H1 (cell line): Measurements from ENCODE around the gene ADGRB3.

ENCODE experiments used
- ATF3 ChIP-seq: IDR thresholded peaks from 2 replicates; pipeline ENCODE4 v1.6.1; 2011; ENCODE audit warnings: low read depth, mild to moderate bottlenecking, low read length; ENCODE audit not compliant: insufficient read depth
- BRCA1 ChIP-seq: IDR thresholded peaks from 2 replicates; pipeline ENCODE4 v1.6.1; 2012; ENCODE audit warnings: low read depth, low read length, improper control_type of control experiment
- CEBPB ChIP-seq: IDR thresholded peaks from 2 replicates; pipeline ENCODE4 v1.6.1; 2012; ENCODE audit warnings: low read depth, low read length
- CREB1 ChIP-seq: IDR thresholded peaks from 2 replicates; pipeline ENCODE4 v1.6.1; 2012; ENCODE audit warnings: inconsistent platforms
- CTBP2 ChIP-seq: IDR thresholded peaks from 2 replicates; pipeline ENCODE4 v1.7.0; 2011; ENCODE audit warnings: borderline replicate concordance, mild to moderate bottlenecking, moderate library complexity, mixed read lengths, low read length; ENCODE audit not compliant: insufficient read depth, insufficient read length
- CTCF ChIP-seq, 3 experiments: IDR thresholded peaks; 1 replicate in 2 of 3; 2 replicates in 1 of 3; pipeline versions ENCODE4 v1.5.1 to v1.6.1; 2011; ENCODE audit warnings: low read length in 3 of 3, mild to moderate bottlenecking in 3 of 3, inconsistent platforms in 2 of 3, low read depth in 1 of 3, moderate library complexity in 1 of 3; ENCODE audit not compliant: insufficient read depth in 1 of 3; ENCODE audit errors: control extremely low read depth in 1 of 3
- GABPA ChIP-seq: IDR thresholded peaks from 2 replicates; pipeline ENCODE4 v1.6.1; 2011; ENCODE audit warnings: mild to moderate bottlenecking, low read length, moderate library complexity, borderline replicate concordance; ENCODE audit not compliant: insufficient read depth
- KDM5A ChIP-seq: fragments of 200-600 bp; IDR thresholded peaks from 2 replicates; pipeline ENCODE4 v1.7.1; 2012; ENCODE audit warnings: mild to moderate bottlenecking, low read length, inconsistent platforms, mixed read lengths
- MAFK ChIP-seq: IDR thresholded peaks from 2 replicates; pipeline ENCODE4 v1.6.1; 2012; ENCODE audit warnings: low read depth, mild to moderate bottlenecking, improper control_type of control experiment, low read length
- POLR2AphosphoS5 ChIP-seq: IDR thresholded peaks from 2 replicates; pipeline ENCODE4 v1.6.1; 2011; ENCODE audit warnings: low read depth, low read length
- RBBP5 ChIP-seq: IDR thresholded peaks from 2 replicates; pipeline ENCODE4 v1.7.1; 2012; ENCODE audit warnings: low read depth, mild to moderate bottlenecking, inconsistent platforms, low read length, moderate library complexity, borderline replicate concordance
- SP1 ChIP-seq: IDR thresholded peaks from 2 replicates; pipeline ENCODE4 v1.6.1; 2011; ENCODE audit warnings: low read depth, low read length
- TEAD4 ChIP-seq: IDR thresholded peaks from 2 replicates; pipeline ENCODE4 v1.6.1; 2012; ENCODE audit warnings: low read depth, low read length, inconsistent platforms, mixed read lengths

GRCh38 chr6:68738039-68738438 is 103.0 kb downstream of the ADGRB3 start:
- no peak for TF ChIP-seq MAFK
- no peak for TF ChIP-seq POLR2AphosphoS5
- no peak for TF ChIP-seq ATF3
- TF ChIP-seq CREB1 = no peak
- TF ChIP-seq CTCF (IDR thresholded peaks at IDR 0.05; ENCODE audit: control extremely low read depth in 1 of 3, insufficient read depth in 1 of 3, low read depth in 1 of 3, low read length in 3 of 3) = no peak
- TF ChIP-seq CTBP2 = no peak
- no peak for TF ChIP-seq GABPA
- TF ChIP-seq TEAD4 = no peak
- no peak for TF ChIP-seq SP1
- TF ChIP-seq KDM5A = no peak
- no peak for TF ChIP-seq CEBPB
- TF ChIP-seq BRCA1 = no peak
- no peak for TF ChIP-seq RBBP5
